Measurements from ENCODE around the gene KIF21B.

The KIF21B gene

DNA sequence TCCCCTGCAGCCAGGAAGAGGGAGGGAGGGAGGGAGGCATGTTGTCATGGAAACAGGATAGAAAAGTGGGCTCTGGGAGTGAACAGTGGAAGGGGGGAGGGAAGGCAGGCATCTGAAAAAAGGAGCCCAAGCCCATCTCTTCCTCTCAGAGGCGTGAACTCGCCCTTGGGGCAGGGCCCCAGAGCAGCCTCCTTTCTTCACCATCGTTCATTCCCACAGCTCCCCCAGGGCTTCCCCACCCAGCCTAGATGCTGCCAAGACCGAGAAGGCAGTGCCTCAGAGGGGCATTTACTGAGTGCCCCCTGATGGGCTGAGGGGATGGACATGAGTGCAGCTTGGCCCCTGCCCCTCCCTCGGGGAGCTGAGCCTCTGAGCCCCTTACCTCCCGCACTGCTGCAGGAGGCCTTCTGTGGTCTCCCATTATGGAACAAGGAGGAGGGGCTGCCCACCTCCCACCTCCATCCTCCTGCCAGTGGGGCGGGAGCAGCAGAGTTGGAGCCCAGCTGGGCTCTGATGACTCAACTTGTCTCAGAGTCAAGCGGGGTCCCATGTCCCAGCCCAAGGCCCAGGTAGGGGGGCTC is 39.1 kb upstream of the KIF21B start:
- H3K4me3 ChIP-seq (ENCODE audit: low read length, poor library complexity, severe bottlenecking): no peak overlapping the region
- TF ChIP-seq, protein P1, sequence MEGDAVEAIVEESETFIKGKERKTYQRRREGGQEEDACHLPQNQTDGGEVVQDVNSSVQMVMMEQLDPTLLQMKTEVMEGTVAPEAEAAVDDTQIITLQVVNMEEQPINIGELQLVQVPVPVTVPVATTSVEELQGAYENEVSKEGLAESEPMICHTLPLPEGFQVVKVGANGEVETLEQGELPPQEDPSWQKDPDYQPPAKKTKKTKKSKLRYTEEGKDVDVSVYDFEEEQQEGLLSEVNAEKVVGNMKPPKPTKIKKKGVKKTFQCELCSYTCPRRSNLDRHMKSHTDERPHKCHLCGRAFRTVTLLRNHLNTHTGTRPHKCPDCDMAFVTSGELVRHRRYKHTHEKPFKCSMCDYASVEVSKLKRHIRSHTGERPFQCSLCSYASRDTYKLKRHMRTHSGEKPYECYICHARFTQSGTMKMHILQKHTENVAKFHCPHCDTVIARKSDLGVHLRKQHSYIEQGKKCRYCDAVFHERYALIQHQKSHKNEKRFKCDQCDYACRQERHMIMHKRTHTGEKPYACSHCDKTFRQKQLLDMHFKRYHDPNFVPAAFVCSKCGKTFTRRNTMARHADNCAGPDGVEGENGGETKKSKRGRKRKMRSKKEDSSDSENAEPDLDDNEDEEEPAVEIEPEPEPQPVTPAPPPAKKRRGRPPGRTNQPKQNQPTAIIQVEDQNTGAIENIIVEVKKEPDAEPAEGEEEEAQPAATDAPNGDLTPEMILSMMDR (conservative IDR thresholded peaks at IDR 0.05; ENCODE audit: low read length): no peak
- no peak for TF ChIP-seq EZH2phosphoT487 (IDR thresholded peaks at IDR 0.05; ENCODE audit: borderline replicate concordance)
- no peak overlapping the region for H2AFZ ChIP-seq (ENCODE audit: low read length)
- no peaks in the 10 kb centered on the region for H3K36me3 ChIP-seq (ENCODE audit: insufficient read depth, low read length)
- no peaks in the 10 kb centered on the region for H3K79me2 ChIP-seq (ENCODE audit: insufficient read depth, low read length)
- H3K27me3 ChIP-seq (ENCODE audit: insufficient read depth, low read length, poor library complexity, severe bottlenecking): no peaks in the 10 kb centered on the region
- H3F3A ChIP-seq (ENCODE audit: low read depth): no peaks in the 10 kb centered on the region
- no peak overlapping the region for H3K4me2 ChIP-seq (ENCODE audit: low read depth, low read length, poor library complexity, severe bottlenecking)
- H3K9ac ChIP-seq (ENCODE audit: low read depth, low read length, poor library complexity, severe bottlenecking): no peak overlapping the region
- no peaks in the 10 kb centered on the region for H3K9me2 ChIP-seq (replicated peaks; ENCODE audit: low read depth, low read length)
- H4K20me1 ChIP-seq (ENCODE audit: insufficient read depth, low read length, poor library complexity, severe bottlenecking): no peaks in the 10 kb centered on the region
- H3K4me1 ChIP-seq (ENCODE audit: insufficient read depth, low read length, poor library complexity, severe bottlenecking): no peaks in the 10 kb centered on the region
- no peaks in the 10 kb centered on the region for H3K9me3 ChIP-seq (ENCODE audit: insufficient read depth, low read depth, low read length)

DNA sequence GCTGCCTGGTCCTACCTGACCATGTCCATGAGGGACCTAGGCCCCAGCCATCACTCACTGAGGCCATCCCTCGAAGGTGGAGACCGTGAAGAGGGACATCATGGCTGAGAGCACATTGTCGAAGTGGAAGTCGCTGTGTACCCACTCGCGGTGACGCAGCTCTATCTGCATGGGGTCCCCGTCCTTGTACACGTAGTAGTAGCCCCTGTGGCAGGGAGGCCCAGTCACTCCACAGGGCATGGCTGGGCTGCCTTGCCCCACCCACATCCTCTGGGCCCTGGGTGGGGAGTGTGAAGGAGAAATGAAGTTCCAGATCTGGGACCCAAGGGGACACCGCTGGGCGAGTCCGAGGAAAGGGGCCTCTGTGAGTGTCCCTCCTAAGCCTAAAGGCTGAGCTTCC is 38.4 kb upstream of the KIF21B start:
- H3K4me1 ChIP-seq (ENCODE audit: insufficient read depth, low read length, poor library complexity, severe bottlenecking): no peaks in the 10 kb centered on the region

DNA sequence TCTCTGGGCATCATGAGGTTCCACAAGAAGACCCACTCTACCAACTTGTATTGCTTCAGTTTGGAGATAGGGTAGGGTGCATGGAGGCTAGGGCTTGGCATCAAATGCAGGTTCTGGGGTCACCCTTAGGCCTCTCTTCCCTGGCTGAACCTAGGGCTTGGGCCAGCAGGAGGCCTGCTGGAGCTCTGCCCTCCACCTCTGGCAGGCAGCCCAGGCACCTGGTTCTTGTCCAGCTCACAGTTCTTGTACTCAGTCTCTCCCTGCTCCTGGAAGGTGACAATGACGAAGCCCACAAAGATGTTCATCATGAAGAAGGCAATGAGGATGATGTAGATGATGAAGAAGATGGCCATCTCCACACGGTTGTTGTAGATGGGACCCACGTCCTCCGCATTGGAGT is 37.5 kb upstream of the KIF21B start:
- H3K4me2 ChIP-seq (ENCODE audit: low read depth, low read length, poor library complexity, severe bottlenecking): no peak overlapping the region
- TF ChIP-seq EZH2phosphoT487 (IDR thresholded peaks at IDR 0.05; ENCODE audit: borderline replicate concordance): no peak
- TF ChIP-seq, protein P1 (conservative IDR thresholded peaks at IDR 0.05; ENCODE audit: low read length): no peak
- no peak overlapping the region for H3K9ac ChIP-seq (ENCODE audit: low read depth, low read length, poor library complexity, severe bottlenecking)
- no peaks in the 10 kb centered on the region for H4K20me1 ChIP-seq (ENCODE audit: insufficient read depth, low read length, poor library complexity, severe bottlenecking)
- H3K9me3 ChIP-seq (ENCODE audit: insufficient read depth, low read depth, low read length): no peaks in the 10 kb centered on the region
- H3K4me1 ChIP-seq (ENCODE audit: insufficient read depth, low read length, poor library complexity, severe bottlenecking): no peaks in the 10 kb centered on the region
- H2AFZ ChIP-seq (ENCODE audit: low read length): no peak overlapping the region
- no peaks in the 10 kb centered on the region for H3F3A ChIP-seq (ENCODE audit: low read depth)
- no peak overlapping the region for H3K4me3 ChIP-seq (ENCODE audit: low read length, poor library complexity, severe bottlenecking)
- no peaks in the 10 kb centered on the region for H3K79me2 ChIP-seq (ENCODE audit: insufficient read depth, low read length)
- no peaks in the 10 kb centered on the region for H3K27me3 ChIP-seq (ENCODE audit: insufficient read depth, low read length, poor library complexity, severe bottlenecking)
- H3K36me3 ChIP-seq (ENCODE audit: insufficient read depth, low read length): no peaks in the 10 kb centered on the region
- no peaks in the 10 kb centered on the region for H3K9me2 ChIP-seq (replicated peaks; ENCODE audit: low read depth, low read length)

More for the DNA sequence above, 38.4 kb upstream of the KIF21B start:
- no peaks in the 10 kb centered on the region for H3K27me3 ChIP-seq (ENCODE audit: insufficient read depth, low read length, poor library complexity, severe bottlenecking)
- H3F3A ChIP-seq (ENCODE audit: low read depth): no peaks in the 10 kb centered on the region
- H4K20me1 ChIP-seq (ENCODE audit: insufficient read depth, low read length, poor library complexity, severe bottlenecking): no peaks in the 10 kb centered on the region
- H3K9me3 ChIP-seq (ENCODE audit: insufficient read depth, low read depth, low read length): no peaks in the 10 kb centered on the region
- H3K4me2 ChIP-seq (ENCODE audit: low read depth, low read length, poor library complexity, severe bottlenecking): no peak overlapping the region
- no peak overlapping the region for H3K9ac ChIP-seq (ENCODE audit: low read depth, low read length, poor library complexity, severe bottlenecking)
- no peak overlapping the region for H2AFZ ChIP-seq (ENCODE audit: low read length)
- no peaks in the 10 kb centered on the region for H3K79me2 ChIP-seq (ENCODE audit: insufficient read depth, low read length)
- H3K36me3 ChIP-seq (ENCODE audit: insufficient read depth, low read length): no peaks in the 10 kb centered on the region
- no peak overlapping the region for H3K4me3 ChIP-seq (ENCODE audit: low read length, poor library complexity, severe bottlenecking)
- no peaks in the 10 kb centered on the region for H3K9me2 ChIP-seq (replicated peaks; ENCODE audit: low read depth, low read length)
- TF ChIP-seq EZH2phosphoT487 (IDR thresholded peaks at IDR 0.05; ENCODE audit: borderline replicate concordance): no peak
- TF ChIP-seq, protein P1 (conservative IDR thresholded peaks at IDR 0.05; ENCODE audit: low read length): no peak
